ENCODE data around the gene AHSP. TPM values are rescaled to one million over a fixed set of nuclear protein-coding genes. Genes with fewer than 3 reads are reported as not detected.
A peak's percentile ranks its signal among the peaks of the same experiment; 100 is the strongest.

AHSP gene
- total and polyA plus RNA-seq, 2 experiments from 2014 or later = not detected

DNA sequence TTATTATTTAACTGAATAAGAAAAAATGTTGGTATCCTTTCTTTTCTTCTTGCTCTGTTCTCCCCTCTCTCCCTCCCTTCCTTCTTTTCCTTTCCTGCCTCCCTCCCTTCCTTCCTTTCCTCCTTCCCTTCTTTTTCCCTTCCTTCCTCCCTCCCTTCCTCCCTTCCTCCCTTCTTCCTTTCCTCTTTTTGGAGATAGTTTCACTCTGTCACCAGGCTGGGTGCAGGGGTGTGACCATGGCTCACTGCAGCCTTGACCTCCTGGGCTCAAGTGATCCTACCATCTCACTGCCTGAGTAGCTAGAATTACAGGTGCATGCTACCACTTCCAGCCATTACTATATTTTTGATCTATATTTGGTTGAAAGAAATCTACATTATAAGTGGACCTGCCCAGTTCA, 13.8 kb upstream of the AHSP start:
- H3K79me2 ChIP-seq (ENCODE audit: insufficient read depth) = peaks cover 9% of the 10 kb centered on the region; the same call in 1 of the 2 replicates
- H3K4me2 ChIP-seq (ENCODE audit: unreplicated experiment) = peak overlapping the region; percentile 41
- TF ChIP-seq EZH2 (IDR thresholded peaks at IDR 0.05; ENCODE audit: insufficient read depth, poor library complexity, severe bottlenecking) = no peak
- no peak for TF ChIP-seq EZH2phosphoT487 (IDR thresholded peaks at IDR 0.05; ENCODE audit: insufficient read depth, low read depth)

DNA sequence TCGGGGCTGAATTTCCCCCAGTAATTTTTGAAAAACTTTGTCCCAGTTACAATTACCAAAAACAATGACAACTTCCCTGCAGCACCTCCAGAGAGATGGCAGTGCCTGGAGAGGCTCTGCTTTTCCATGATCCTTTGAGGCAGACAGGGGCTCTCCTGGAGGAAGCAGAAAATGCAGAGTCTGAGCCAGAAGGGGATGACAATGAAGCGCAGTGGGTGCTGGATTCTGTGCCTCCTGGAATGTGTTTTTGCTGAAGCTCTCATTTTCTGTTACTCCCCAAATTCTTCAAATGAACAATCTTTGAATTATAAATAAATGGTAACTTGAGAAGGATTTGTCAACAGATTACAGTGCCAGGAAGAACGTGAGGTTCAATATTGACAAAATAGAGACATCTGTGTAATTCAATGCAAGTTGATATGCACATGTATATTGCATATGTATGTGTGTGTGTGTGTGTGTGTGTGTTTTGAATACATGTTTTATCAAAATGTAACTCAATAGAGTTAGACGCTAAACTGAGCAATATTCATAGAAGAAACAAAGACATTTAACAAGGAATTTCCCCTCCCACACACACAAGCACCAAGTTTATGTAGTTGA, 9.8 kb upstream of the AHSP start:
- Histone ChIP-seq H3K4me3 (no peak overlapping the region), H2AFZ (no peak overlapping the region), H3K27ac (no peak overlapping the region), H3K27me3 (replicated peaks; ENCODE audit: insufficient read depth) (0 out of 2 replicates have a peak, but pooled peaks cover 4% of the 10 kb centered on the region), H3K4me2 (ENCODE audit: unreplicated experiment) (no peak overlapping the region), H4K20me1 (ENCODE audit: insufficient read depth) (no peaks in the 10 kb centered on the region), H3K9ac (no peak overlapping the region), H3F3A (ENCODE audit: insufficient read depth) (peaks cover 6% of the 10 kb centered on the region), H3K9me3 (ENCODE audit: low read depth) (no peaks in the 10 kb centered on the region), H3K9me2 (ENCODE audit: insufficient read depth) (no peaks in the 10 kb centered on the region), H3K36me3 (ENCODE audit: low read depth) (no peaks in the 10 kb centered on the region), H3K4me1 (ENCODE audit: insufficient read depth) (peaks cover 6% of the 10 kb centered on the region; the same call in 1 of the 2 replicates), H3K79me2 (ENCODE audit: insufficient read depth) (no peaks in the 10 kb centered on the region)
- WGBS, 2 experiments (ENCODE audit: low coverage in 1 of 2, low lambda C conversion rate in 2 of 2, missing lambda C conversion rate in 2 of 2) = 50 to 52% methylated on average over 4 of the region's 4 CpGs
- TF ChIP-seq EZH2phosphoT487 (IDR thresholded peaks at IDR 0.05; ENCODE audit: insufficient read depth, low read depth) (no peak), EZH2 (IDR thresholded peaks at IDR 0.05; ENCODE audit: insufficient read depth, poor library complexity, severe bottlenecking) (no peak)
- no peak for DNase-seq
- in situ Hi-C loops (cut with MboI) = no loop called here

More for the DNA sequence above, 13.8 kb upstream of the AHSP start:
- no peak overlapping the region for H3K4me3 ChIP-seq
- no peak overlapping the region for H3K27ac ChIP-seq
- DNase-seq = no peak
- no peaks in the 10 kb centered on the region for H3K36me3 ChIP-seq (ENCODE audit: low read depth)
- no peaks in the 10 kb centered on the region for H4K20me1 ChIP-seq (ENCODE audit: insufficient read depth)
- in situ Hi-C loops (cut with MboI) = no loop called here
- no peak overlapping the region for H3K9ac ChIP-seq
- peaks cover 12% of the 10 kb centered on the region for H3F3A ChIP-seq (ENCODE audit: insufficient read depth)
- H3K27me3 ChIP-seq (replicated peaks; ENCODE audit: insufficient read depth) = 0 out of 2 replicates have a peak, but pooled peaks cover 4% of the 10 kb centered on the region
- H2AFZ ChIP-seq = no peak overlapping the region
- H3K9me3 ChIP-seq (ENCODE audit: low read depth) = no peaks in the 10 kb centered on the region
- H3K9me2 ChIP-seq (ENCODE audit: insufficient read depth) = no peaks in the 10 kb centered on the region
- peaks cover 15% of the 10 kb centered on the region for H3K4me1 ChIP-seq (ENCODE audit: insufficient read depth)

DNA sequence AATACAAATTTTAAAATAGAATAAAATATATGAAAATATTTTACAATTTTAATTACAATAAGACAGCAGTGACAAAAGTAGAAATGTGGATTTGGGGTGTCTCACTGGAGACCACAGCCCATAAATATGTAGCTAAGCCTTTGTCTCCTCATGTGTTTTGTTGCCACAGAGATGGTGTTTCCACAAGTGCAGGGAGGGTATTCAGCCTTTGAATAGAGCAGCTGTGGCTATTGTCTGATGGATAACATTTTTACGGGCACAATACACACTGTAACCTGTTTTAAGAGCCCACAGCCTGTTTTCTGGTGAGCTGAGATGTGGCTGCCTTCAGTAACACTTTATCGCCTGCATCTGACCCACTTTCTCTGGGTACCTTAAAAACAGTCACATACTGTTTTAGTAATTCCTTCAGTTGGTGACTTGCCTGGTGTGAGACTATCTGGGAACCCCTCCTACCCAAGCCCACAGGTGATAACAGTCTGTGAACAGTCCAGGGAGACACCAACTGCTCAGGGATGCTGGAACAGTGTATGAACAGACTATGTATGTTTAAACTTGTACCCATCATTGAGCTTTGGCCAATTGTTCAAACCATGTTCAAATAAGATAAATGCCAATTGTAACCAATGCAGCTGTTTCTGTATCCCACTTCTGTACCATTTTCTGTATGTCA, 7.8 kb upstream of the AHSP start:
- Histone ChIP-seq H3K79me2 (ENCODE audit: insufficient read depth) (no peaks in the 10 kb centered on the region), H3K9ac (no peak overlapping the region), H3F3A (ENCODE audit: insufficient read depth) (no peaks in the 10 kb centered on the region), H3K4me2 (ENCODE audit: unreplicated experiment) (no peak overlapping the region), H4K20me1 (ENCODE audit: insufficient read depth) (no peaks in the 10 kb centered on the region), H2AFZ (no peak overlapping the region), H3K4me3 (no peak overlapping the region), H3K27me3 (replicated peaks; ENCODE audit: insufficient read depth) (0 out of 2 replicates have a peak, but pooled peaks cover 4% of the 10 kb centered on the region), H3K9me2 (ENCODE audit: insufficient read depth) (no peaks in the 10 kb centered on the region), H3K4me1 (ENCODE audit: insufficient read depth) (no peaks in the 10 kb centered on the region), H3K36me3 (ENCODE audit: low read depth) (no peaks in the 10 kb centered on the region), H3K27ac (no peak overlapping the region), H3K9me3 (ENCODE audit: low read depth) (no peaks in the 10 kb centered on the region)
- WGBS, 2 experiments (ENCODE audit: low coverage in 1 of 2, low lambda C conversion rate in 2 of 2, missing lambda C conversion rate in 2 of 2) = 35 to 50% methylated on average over 2 of the region's 2 CpGs
- DNase-seq = no peak
- TF ChIP-seq EZH2phosphoT487 (IDR thresholded peaks at IDR 0.05; ENCODE audit: insufficient read depth, low read depth) (no peak), EZH2 (IDR thresholded peaks at IDR 0.05; ENCODE audit: insufficient read depth, poor library complexity, severe bottlenecking) (no peak)
- in situ Hi-C loops (cut with MboI) = no loop called here

DNA sequence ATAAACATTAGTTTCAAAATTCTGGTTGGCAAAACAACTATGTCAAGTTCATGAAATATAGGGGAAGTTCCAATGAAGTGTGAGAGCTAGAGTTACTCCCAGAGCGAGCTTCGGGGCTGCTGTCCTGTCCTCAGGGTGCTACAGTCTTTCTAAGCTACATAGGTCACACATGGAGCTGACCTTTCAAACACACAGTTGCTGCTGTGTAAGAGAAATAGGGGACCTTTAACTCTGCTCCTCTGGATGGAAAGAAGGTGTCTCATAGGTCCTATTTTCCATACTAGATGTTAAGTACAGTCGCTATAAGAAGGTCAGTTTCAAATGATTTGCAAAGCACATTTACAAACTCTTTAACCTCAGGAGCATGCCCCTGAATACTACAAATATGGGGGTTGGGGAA, 6.3 kb upstream of the AHSP start:
- Histone ChIP-seq H3K9me3 (ENCODE audit: low read depth) (no peaks in the 10 kb centered on the region), H3K36me3 (ENCODE audit: low read depth) (no peaks in the 10 kb centered on the region), H3K9ac (no peak overlapping the region), H3K4me3 (no peak overlapping the region), H3K27me3 (replicated peaks; ENCODE audit: insufficient read depth) (0 out of 2 replicates have a peak, but pooled peaks cover 4% of the 10 kb centered on the region), H3K4me2 (ENCODE audit: unreplicated experiment) (no peak overlapping the region), H3F3A (ENCODE audit: insufficient read depth) (no peaks in the 10 kb centered on the region), H3K79me2 (ENCODE audit: insufficient read depth) (no peaks in the 10 kb centered on the region), H3K4me1 (ENCODE audit: insufficient read depth) (no peaks in the 10 kb centered on the region), H2AFZ (no peak overlapping the region), H3K27ac (no peak overlapping the region), H3K9me2 (ENCODE audit: insufficient read depth) (no peaks in the 10 kb centered on the region), H4K20me1 (ENCODE audit: insufficient read depth) (no peaks in the 10 kb centered on the region)
- 46 to 53% methylated on average over 3 of the region's 3 CpGs for WGBS, 2 experiments (ENCODE audit: low coverage in 1 of 2, low lambda C conversion rate in 2 of 2, missing lambda C conversion rate in 2 of 2)
- no peak for DNase-seq
- no peak for TF ChIP-seq EZH2 (IDR thresholded peaks at IDR 0.05; ENCODE audit: insufficient read depth, poor library complexity, severe bottlenecking)
- no peak for TF ChIP-seq EZH2phosphoT487 (IDR thresholded peaks at IDR 0.05; ENCODE audit: insufficient read depth, low read depth)
- in situ Hi-C loops (cut with MboI) = no loop called here

Data from GM23248 (cell line).